22Rv1 (cell line): ENCODE data around the gene WWP2.

Experiments used
- H3K27ac ChIP-seq: fragments of 450-650 bp; 2 replicates; pipeline ENCODE4 v1.5.1; 2017
- CTCF ChIP-seq: fragments of 450-650 bp; IDR thresholded peaks from 2 replicates; pipeline ENCODE4 v1.5.1; 2017; ENCODE audit warnings: mild to moderate bottlenecking
- ZFX ChIP-seq: fragments of 450-650 bp; IDR thresholded peaks from 2 replicates; pipeline ENCODE4 v1.6.1; 2017; ENCODE audit warnings: antibody characterized with exemption, borderline replicate concordance

Gene WWP2

GRCh38 chr16:69904495-69905170 lies 142.5 kb downstream of the WWP2 start:
- H3K27ac ChIP-seq = peak overlapping the region; percentile 25; the same call in 1 of the 2 replicates
- TF ChIP-seq CTCF (no peak), ZFX (no peak)

GRCh38 chr16:69905171-69905555 lies 143.0 kb downstream of the WWP2 start:
- peak overlapping the region; percentile 25; the same call in 1 of the 2 replicates for H3K27ac ChIP-seq
- TF ChIP-seq CTCF (no peak), ZFX (no peak)

GRCh38 chr16:69906838-69907401 lies 144.8 kb downstream of the WWP2 start:
- no peak for TF ChIP-seq ZFX
- TF ChIP-seq CTCF = no peak
- H3K27ac ChIP-seq = no peak overlapping the region

- no peak for TF ChIP-seq ZFX
- peak overlapping the region; percentile 76 for H3K27ac ChIP-seq
These were observed 146.9 kb downstream of the WWP2 start for GRCh38 chr16:69909043-69909442.

GRCh38 chr16:69909760-69910159 lies 147.6 kb downstream of the WWP2 start:
- H3K27ac ChIP-seq = peak overlapping the region; percentile 76
- TF ChIP-seq ZFX = no peak
- no peak for TF ChIP-seq CTCF

GRCh38 chr16:69910964-69911363 lies 148.8 kb downstream of the WWP2 start:
- TF ChIP-seq CTCF = no peak
- no peak for TF ChIP-seq ZFX
- H3K27ac ChIP-seq = no peak overlapping the region

- TF ChIP-seq CTCF = no peak
- no peak for TF ChIP-seq ZFX
- H3K27ac ChIP-seq = no peak overlapping the region
These were observed 154.3 kb downstream of the WWP2 start for GRCh38 chr16:69916462-69916861.
